Neural cell (in vitro differentiated cells): ENCODE data around the gene ELP4. TPM values are rescaled to one million over a fixed set of nuclear protein-coding genes. Genes with fewer than 3 reads are reported as not detected.

Experiments used
- H2AFZ ChIP-seq: fragments of 200-600, 300-800 bp; sonication (generic), shearing (Covaris generic); 2 replicates; pipeline ENCODE4 v1.6.0; 2014; ENCODE audit warnings: low read depth, mild to moderate bottlenecking, antibody characterized with exemption, low read length, moderate library complexity
- H3F3A ChIP-seq: fragments of 200-600 bp; shearing (Covaris generic); 2 replicates; pipeline ENCODE4 v1.6.1; 2016; ENCODE audit warnings: mild to moderate bottlenecking, moderate library complexity, mixed read lengths, antibody characterized with exemption, low read length; ENCODE audit not compliant: insufficient read depth, poor library complexity, severe bottlenecking
- H3K27ac ChIP-seq: fragments of 200-600, 300-800 bp; sonication (generic), shearing (Covaris generic); 2 replicates; pipeline ENCODE4 v1.5.1; 2014; ENCODE audit warnings: mild to moderate bottlenecking, low read length, moderate library complexity
- H3K27me3 ChIP-seq: fragments of 300-800, 200-600 bp; sonication (generic), shearing (Covaris generic); 2 replicates; pipeline ENCODE4 v1.6.0; 2014; ENCODE audit warnings: mild to moderate bottlenecking, low read depth, low read length, moderate library complexity; ENCODE audit not compliant: insufficient read depth
- H3K36me3 ChIP-seq: fragments of 300-800, 200-600 bp; sonication (generic), shearing (Covaris generic); 2 replicates; pipeline ENCODE4 v1.5.1; 2014; ENCODE audit warnings: mild to moderate bottlenecking, antibody characterized with exemption, low read length, moderate library complexity; ENCODE audit not compliant: insufficient read depth
- H3K4me2 ChIP-seq: fragments of 300-800, 200-600 bp; sonication (generic), shearing (Covaris generic); 2 replicates; pipeline ENCODE4 v1.6.0; 2014; ENCODE audit warnings: mild to moderate bottlenecking, low read length
- H3K4me3 ChIP-seq: fragments of 300-800, 200-600 bp; sonication (generic), shearing (Covaris generic); 2 replicates; pipeline ENCODE4 v1.5.1; 2014; ENCODE audit warnings: mild to moderate bottlenecking, low read length, moderate library complexity
- H3K79me2 ChIP-seq: fragments of 200-600 bp; shearing (Covaris generic); replicated peaks from 2 replicates; pipeline ENCODE4 v1.6.0; 2014; ENCODE audit warnings: mild to moderate bottlenecking, low read length, moderate library complexity; ENCODE audit not compliant: insufficient read depth
- H3K9ac ChIP-seq: fragments of 300-800, 200-600 bp; sonication (generic), shearing (Covaris generic); 2 replicates; pipeline ENCODE4 v1.6.1; 2016; ENCODE audit warnings: mild to moderate bottlenecking, low read length, mixed read lengths
- H3K9me2 ChIP-seq: fragments of 200-600 bp; shearing (Covaris generic); 2 replicates; pipeline ENCODE4 v1.6.1; 2016; ENCODE audit warnings: mild to moderate bottlenecking, low read length, mixed read lengths; ENCODE audit not compliant: insufficient read depth
- H3K9me3 ChIP-seq: fragments of 200-600, 300-800 bp; sonication (generic), shearing (Covaris generic); 2 replicates; pipeline ENCODE4 v1.6.1; 2016; ENCODE audit warnings: mild to moderate bottlenecking, mixed run types, low read length, moderate library complexity, mixed read lengths
- H4K20me1 ChIP-seq: fragments of 200-600 bp; shearing (Covaris generic); 2 replicates; pipeline ENCODE4 v1.6.1; 2016; ENCODE audit warnings: mild to moderate bottlenecking, mixed run types; ENCODE audit not compliant: insufficient read depth
- EP300 ChIP-seq: fragments of 450-650 bp; conservative IDR thresholded peaks from 2 replicates; pipeline ENCODE4 v1.6.1; 2014; ENCODE audit warnings: antibody characterized with exemption, mild to moderate bottlenecking, moderate library complexity; ENCODE audit not compliant: poor library complexity, severe bottlenecking
- EZH2 ChIP-seq: fragments of 200-600, 300-800 bp; shearing (Covaris generic), sonication (generic); IDR thresholded peaks from 2 replicates; pipeline ENCODE4 v1.6.1; 2014; ENCODE audit warnings: antibody characterized with exemption, low read length, borderline replicate concordance, mild to moderate bottlenecking; ENCODE audit not compliant: insufficient read depth, poor library complexity, severe bottlenecking
- MXI1 ChIP-seq: fragments of 450-650 bp; conservative IDR thresholded peaks from 2 replicates; pipeline ENCODE4 v1.6.1; 2014; ENCODE audit warnings: antibody characterized with exemption, mild to moderate bottlenecking; ENCODE audit not compliant: poor library complexity, severe bottlenecking
- POLR2AphosphoS5 ChIP-seq: IDR thresholded peaks from 2 replicates; pipeline ENCODE4 v1.6.1; 2012
- RAD21 ChIP-seq: fragments of 450-650 bp; conservative IDR thresholded peaks from 2 replicates; pipeline ENCODE4 v1.6.1; 2014; ENCODE audit warnings: antibody characterized with exemption, mild to moderate bottlenecking, moderate library complexity
- SMC3 ChIP-seq: fragments of 450-650 bp; conservative IDR thresholded peaks from 2 replicates; pipeline ENCODE4 v1.6.1; 2014; ENCODE audit warnings: antibody characterized with exemption, mild to moderate bottlenecking, moderate library complexity; ENCODE audit not compliant: poor library complexity
- TAF1 ChIP-seq: IDR thresholded peaks from 2 replicates; pipeline ENCODE4 v1.6.1; 2012; ENCODE audit warnings: low read depth
- polyA plus RNA-seq: library from polyadenylated mRNA; depleted of rRNA; stranded (reverse); fragments of >200 nt; gene quantifications from 2 replicates; pipeline ENCODE4 v1.2.3, GENCODE V29; 2014
- TF ChIP-seq, protein P1 (sequence below): IDR thresholded peaks from 2 replicates; pipeline ENCODE4 v1.6.1; 2012; ENCODE audit warnings: borderline replicate concordance
- TF ChIP-seq, protein P2 (sequence below): fragments of 450-650 bp; IDR thresholded peaks from 2 replicates; pipeline ENCODE4 v1.5.1; 2014; ENCODE audit warnings: antibody characterized with exemption, mild to moderate bottlenecking, moderate library complexity; ENCODE audit not compliant: poor library complexity, severe bottlenecking

The ELP4 gene
- polyA plus RNA-seq, 1 donor from 2014 or later = 30.4 TPM

GRCh38 chr11:31763296-31763695 is 253.7 kb downstream of the ELP4 start:
- no peak overlapping the region for H3K4me3 ChIP-seq
- no peaks in the 10 kb centered on the region for H3K36me3 ChIP-seq
- no peaks in the 10 kb centered on the region for H4K20me1 ChIP-seq
- H3K9me3 ChIP-seq = no peaks in the 10 kb centered on the region
- TF ChIP-seq EP300 = no peak
- no peak for TF ChIP-seq SMC3
- TF ChIP-seq, protein P1, sequence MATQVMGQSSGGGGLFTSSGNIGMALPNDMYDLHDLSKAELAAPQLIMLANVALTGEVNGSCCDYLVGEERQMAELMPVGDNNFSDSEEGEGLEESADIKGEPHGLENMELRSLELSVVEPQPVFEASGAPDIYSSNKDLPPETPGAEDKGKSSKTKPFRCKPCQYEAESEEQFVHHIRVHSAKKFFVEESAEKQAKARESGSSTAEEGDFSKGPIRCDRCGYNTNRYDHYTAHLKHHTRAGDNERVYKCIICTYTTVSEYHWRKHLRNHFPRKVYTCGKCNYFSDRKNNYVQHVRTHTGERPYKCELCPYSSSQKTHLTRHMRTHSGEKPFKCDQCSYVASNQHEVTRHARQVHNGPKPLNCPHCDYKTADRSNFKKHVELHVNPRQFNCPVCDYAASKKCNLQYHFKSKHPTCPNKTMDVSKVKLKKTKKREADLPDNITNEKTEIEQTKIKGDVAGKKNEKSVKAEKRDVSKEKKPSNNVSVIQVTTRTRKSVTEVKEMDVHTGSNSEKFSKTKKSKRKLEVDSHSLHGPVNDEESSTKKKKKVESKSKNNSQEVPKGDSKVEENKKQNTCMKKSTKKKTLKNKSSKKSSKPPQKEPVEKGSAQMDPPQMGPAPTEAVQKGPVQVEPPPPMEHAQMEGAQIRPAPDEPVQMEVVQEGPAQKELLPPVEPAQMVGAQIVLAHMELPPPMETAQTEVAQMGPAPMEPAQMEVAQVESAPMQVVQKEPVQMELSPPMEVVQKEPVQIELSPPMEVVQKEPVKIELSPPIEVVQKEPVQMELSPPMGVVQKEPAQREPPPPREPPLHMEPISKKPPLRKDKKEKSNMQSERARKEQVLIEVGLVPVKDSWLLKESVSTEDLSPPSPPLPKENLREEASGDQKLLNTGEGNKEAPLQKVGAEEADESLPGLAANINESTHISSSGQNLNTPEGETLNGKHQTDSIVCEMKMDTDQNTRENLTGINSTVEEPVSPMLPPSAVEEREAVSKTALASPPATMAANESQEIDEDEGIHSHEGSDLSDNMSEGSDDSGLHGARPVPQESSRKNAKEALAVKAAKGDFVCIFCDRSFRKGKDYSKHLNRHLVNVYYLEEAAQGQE = no peak
- TF ChIP-seq POLR2AphosphoS5 = no peak
- TF ChIP-seq MXI1 = no peak
- TF ChIP-seq, protein P2, sequence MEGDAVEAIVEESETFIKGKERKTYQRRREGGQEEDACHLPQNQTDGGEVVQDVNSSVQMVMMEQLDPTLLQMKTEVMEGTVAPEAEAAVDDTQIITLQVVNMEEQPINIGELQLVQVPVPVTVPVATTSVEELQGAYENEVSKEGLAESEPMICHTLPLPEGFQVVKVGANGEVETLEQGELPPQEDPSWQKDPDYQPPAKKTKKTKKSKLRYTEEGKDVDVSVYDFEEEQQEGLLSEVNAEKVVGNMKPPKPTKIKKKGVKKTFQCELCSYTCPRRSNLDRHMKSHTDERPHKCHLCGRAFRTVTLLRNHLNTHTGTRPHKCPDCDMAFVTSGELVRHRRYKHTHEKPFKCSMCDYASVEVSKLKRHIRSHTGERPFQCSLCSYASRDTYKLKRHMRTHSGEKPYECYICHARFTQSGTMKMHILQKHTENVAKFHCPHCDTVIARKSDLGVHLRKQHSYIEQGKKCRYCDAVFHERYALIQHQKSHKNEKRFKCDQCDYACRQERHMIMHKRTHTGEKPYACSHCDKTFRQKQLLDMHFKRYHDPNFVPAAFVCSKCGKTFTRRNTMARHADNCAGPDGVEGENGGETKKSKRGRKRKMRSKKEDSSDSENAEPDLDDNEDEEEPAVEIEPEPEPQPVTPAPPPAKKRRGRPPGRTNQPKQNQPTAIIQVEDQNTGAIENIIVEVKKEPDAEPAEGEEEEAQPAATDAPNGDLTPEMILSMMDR = no peak
- no peak for TF ChIP-seq EZH2
- no peak for TF ChIP-seq TAF1
- TF ChIP-seq RAD21 = no peak
- no peak overlapping the region for H2AFZ ChIP-seq
- no peaks in the 10 kb centered on the region for H3K27me3 ChIP-seq
- H3K79me2 ChIP-seq = no peaks in the 10 kb centered on the region
- no peaks in the 10 kb centered on the region for H3F3A ChIP-seq
- no peak overlapping the region for H3K27ac ChIP-seq
- H3K9me2 ChIP-seq = no peaks in the 10 kb centered on the region
- no peak overlapping the region for H3K9ac ChIP-seq
- H3K4me2 ChIP-seq = no peak overlapping the region

DNA sequence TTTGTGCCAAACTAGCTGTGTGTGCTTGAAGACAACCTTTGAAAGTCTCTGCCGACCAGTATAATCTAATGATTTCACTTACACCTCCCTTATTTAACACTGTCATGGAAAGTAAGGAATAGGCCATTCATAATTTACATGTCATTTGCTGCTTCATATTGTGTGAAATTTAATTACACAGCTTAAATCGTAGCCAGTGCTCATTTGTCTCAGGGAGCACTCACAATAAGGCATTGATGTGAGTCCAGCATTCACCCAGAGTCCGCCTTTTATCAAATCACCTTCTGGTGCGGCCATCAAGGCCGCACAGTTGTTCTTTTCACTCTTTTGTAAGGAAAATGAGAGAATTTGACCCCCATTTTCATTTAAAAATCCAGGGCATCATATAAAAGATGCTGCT is 254.7 kb downstream of the ELP4 start:
- no peak overlapping the region for H3K27ac ChIP-seq
- no peak overlapping the region for H3K9ac ChIP-seq
- H3K4me2 ChIP-seq = no peak overlapping the region
- no peaks in the 10 kb centered on the region for H3K9me3 ChIP-seq
- no peaks in the 10 kb centered on the region for H3K36me3 ChIP-seq
- H3K79me2 ChIP-seq = no peaks in the 10 kb centered on the region
- no peaks in the 10 kb centered on the region for H3K27me3 ChIP-seq
- H3K4me3 ChIP-seq = no peak overlapping the region
- no peak overlapping the region for H2AFZ ChIP-seq
- no peaks in the 10 kb centered on the region for H3K9me2 ChIP-seq
- H3F3A ChIP-seq = no peaks in the 10 kb centered on the region
- TF ChIP-seq POLR2AphosphoS5 = no peak
- TF ChIP-seq MXI1 = no peak
- no peak for TF ChIP-seq TAF1
- TF ChIP-seq SMC3 = no peak
- TF ChIP-seq, protein P1 = no peak
- no peak for TF ChIP-seq EP300
- no peak for TF ChIP-seq EZH2
- TF ChIP-seq RAD21 = no peak
- TF ChIP-seq, protein P2 = no peak
- H4K20me1 ChIP-seq = no peaks in the 10 kb centered on the region
